Activated T-helper 2 cell treated with anti-CD3 and anti-CD28 coated beads, Interferon-gamma antibody, Interleukin-2, Interleukin-4, amounts not matched to agents 10 μg/mL and 5 μg/mL and 100 μg/mL, durations not matched to agents 14 hours and 24 hours and 36 hours (primary cell): ENCODE data around the gene ITPR2. TPM values are rescaled to one million over a fixed set of nuclear protein-coding genes. Genes with fewer than 3 reads are reported as not detected.
A peak's percentile ranks its signal among the peaks of the same experiment; 100 is the strongest.

Experiments
- DNase-seq: peaks from one replicate; pipeline ENCODE4 v3.0.0; 2021; ENCODE audit warnings: low spot score
- H3K27ac Mint-ChIP-seq: one replicate; pipeline ENCODE4 v1.8.0; 2021; ENCODE audit warnings: mixed read lengths
- H3K27me3 Mint-ChIP-seq: one replicate; pipeline ENCODE4 v1.8.0; 2021; ENCODE audit warnings: low read depth, mixed read lengths
- H3K36me3 Mint-ChIP-seq: one replicate; pipeline ENCODE4 v1.8.0; 2021; ENCODE audit warnings: low read depth, mixed read lengths
- H3K4me1 Mint-ChIP-seq: one replicate; pipeline ENCODE4 v1.8.0; 2021; ENCODE audit warnings: low read depth, mixed read lengths
- H3K4me3 Mint-ChIP-seq: one replicate; pipeline ENCODE4 v1.8.0; 2021; ENCODE audit warnings: low read depth, mild to moderate bottlenecking, moderate library complexity, mixed read lengths
- H3K9me3 Mint-ChIP-seq: one replicate; pipeline ENCODE4 v1.8.0; 2021; ENCODE audit warnings: mixed read lengths
- intact Hi-C: fragments of 100-400 bp; cut with micrococcal nuclease; formaldehyde crosslinking; loops from one replicate; pipeline ENCODE4 v1.15.1; 2023
- total RNA-seq: library from RNA; stranded (reverse); gene quantifications from 2 replicates; pipeline ENCODE4 v1.2.3, GENCODE V29; 2022

Gene ITPR2
- total RNA-seq, 1 donor from 2014 or later, result 49.3 TPM

DNA sequence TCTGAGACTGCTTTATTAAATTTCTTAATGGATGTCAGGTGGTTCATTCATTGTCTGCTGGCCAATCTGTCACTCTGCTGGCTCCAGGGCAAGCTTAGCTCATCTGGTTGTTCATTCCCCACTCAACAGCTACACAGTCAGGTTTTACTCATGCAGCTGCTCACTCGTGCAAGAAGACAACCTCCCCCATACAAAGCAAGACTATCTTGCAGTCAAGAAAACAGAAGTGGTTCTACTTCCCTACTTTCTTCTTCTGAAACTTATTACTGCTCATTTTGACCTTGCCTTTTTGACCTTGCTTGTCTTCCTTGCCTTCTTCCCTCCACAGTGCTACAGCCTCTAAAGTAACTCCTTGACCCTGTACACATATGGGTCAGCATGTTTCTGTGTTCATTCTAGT, 359.7 kb downstream of the ITPR2 start:
- no peak overlapping the region for H3K27ac Mint-ChIP-seq

DNA sequence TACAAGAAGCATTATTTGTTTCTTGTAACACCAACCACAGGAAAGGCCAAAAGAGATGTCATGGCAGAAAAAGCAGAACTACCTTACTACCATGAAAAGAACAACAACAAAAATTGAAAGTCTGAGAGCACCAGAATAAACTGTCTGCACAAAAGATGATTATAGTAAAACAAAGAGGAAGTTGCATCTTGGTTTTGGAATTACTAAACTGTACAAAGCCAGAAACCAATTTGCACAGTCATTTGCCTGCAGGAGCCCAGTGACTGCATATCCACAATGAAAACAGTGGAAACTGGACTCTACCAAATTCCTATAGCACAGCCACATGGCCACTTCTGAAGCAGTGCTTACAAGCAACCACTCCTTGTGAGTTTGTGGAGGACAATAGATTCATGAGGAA, 361.4 kb downstream of the ITPR2 start:
- DNase-seq, result no peak
- peak overlapping the region; percentile 54 for H3K27ac Mint-ChIP-seq
- H3K36me3 Mint-ChIP-seq, result peaks cover 38% of the 10 kb centered on the region
- H3K4me1 Mint-ChIP-seq, result peaks cover 25% of the 10 kb centered on the region
- no peak overlapping the region for H3K4me3 Mint-ChIP-seq
- intact Hi-C loops, result no loop called here
- H3K27me3 Mint-ChIP-seq, result no peaks in the 10 kb centered on the region
- H3K9me3 Mint-ChIP-seq, result no peaks in the 10 kb centered on the region

More for the DNA sequence above, 359.7 kb downstream of the ITPR2 start:
- no peaks in the 10 kb centered on the region for H3K27me3 Mint-ChIP-seq
- no peaks in the 10 kb centered on the region for H3K9me3 Mint-ChIP-seq
- intact Hi-C loops, result no loop called here
- no peak overlapping the region for H3K4me3 Mint-ChIP-seq
- peaks cover 42% of the 10 kb centered on the region for H3K36me3 Mint-ChIP-seq
- peaks cover 25% of the 10 kb centered on the region for H3K4me1 Mint-ChIP-seq
- no peak for DNase-seq

DNA sequence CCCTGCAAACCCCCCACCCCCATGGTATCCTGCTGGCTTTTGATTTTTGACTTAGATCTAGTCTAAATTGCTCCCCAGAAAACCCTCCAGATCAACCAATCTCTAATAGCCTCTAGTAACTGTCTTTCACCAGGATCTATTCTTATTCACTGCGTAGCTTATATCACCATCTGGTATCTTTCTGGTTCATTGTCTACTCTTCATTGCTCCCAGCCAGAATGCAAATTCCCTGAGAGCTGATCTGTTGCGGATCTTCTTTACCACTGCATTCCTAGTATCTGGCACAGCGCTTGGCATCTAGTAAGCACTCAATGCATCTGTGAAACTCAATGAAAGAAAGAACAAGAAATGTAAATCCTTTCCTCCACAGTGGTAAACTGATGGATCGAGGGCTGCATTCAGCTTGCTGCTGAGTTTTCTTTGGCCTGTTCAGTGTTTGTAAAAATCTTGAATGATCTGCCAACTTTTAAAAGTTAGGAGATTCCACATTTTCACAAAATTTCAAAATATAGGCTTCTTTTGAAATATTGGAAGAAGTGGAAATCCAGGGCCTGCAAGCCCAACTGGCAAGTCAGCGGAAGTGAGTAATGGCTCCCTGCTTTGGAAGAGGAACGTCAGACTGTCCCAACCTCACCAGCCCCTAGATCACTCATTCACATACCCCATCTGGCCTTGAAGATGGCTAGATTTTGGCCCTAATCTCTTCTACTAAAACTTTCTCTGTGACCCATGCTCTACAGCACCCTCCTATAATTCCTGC, 363.4 kb downstream of the ITPR2 start:
- Mint-ChIP-seq H3K36me3 (peaks cover 23% of the 10 kb centered on the region), H3K4me1 (peaks cover 25% of the 10 kb centered on the region)

DNA sequence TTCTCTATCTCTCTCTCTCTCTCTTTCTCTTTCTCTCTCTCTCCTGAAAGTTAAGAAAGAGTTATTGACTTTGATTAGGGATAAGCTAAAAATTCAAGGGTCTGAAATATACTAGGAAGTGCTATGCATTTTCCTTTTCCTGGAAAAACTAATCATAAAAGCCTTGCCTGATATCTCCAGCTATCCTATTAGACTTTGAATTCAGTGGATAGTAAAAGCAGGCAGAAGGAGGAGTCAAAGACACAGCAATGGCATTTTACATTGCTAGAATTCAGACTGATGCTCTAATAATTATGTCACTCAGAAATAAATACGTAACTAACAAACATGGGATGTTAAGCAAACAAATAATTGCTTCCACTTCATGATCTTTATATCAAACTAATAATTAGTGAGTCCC, 365.6 kb downstream of the ITPR2 start:
- Mint-ChIP-seq H3K27ac (no peak overlapping the region), H3K9me3 (no peaks in the 10 kb centered on the region), H3K4me3 (no peak overlapping the region), H3K4me1 (peaks cover 14% of the 10 kb centered on the region), H3K36me3 (peaks cover 8% of the 10 kb centered on the region), H3K27me3 (no peaks in the 10 kb centered on the region)
- intact Hi-C loops, result no loop called here
- DNase-seq, result no peak

More for the DNA sequence above, 363.4 kb downstream of the ITPR2 start:
- no peaks in the 10 kb centered on the region for H3K9me3 Mint-ChIP-seq
- DNase-seq, result no peak
- H3K27me3 Mint-ChIP-seq, result no peaks in the 10 kb centered on the region
- no peak overlapping the region for H3K4me3 Mint-ChIP-seq
- intact Hi-C loops, result no loop called here
- no peak overlapping the region for H3K27ac Mint-ChIP-seq

DNA sequence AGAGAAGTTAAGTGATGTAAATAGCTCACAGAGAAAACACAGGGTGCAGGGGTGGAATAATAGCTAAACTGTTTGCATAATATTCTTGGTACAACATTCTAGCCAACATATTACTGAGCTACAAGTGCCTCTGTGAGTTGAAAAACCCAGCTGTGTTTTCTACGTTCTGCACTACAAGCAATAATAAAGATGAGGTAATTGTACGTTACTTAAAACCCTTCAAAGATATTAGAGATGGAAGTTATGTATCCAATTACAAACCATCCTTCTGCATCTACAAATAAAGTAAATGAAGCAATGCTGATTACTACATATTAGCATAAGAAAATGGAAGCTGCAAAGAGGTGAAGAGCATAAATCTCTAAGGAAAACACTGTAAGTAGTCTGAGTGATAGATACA, 366.3 kb downstream of the ITPR2 start:
- H3K9me3 Mint-ChIP-seq, result no peaks in the 10 kb centered on the region
- no peak for DNase-seq
- no peaks in the 10 kb centered on the region for H3K27me3 Mint-ChIP-seq
- no peak overlapping the region for H3K4me3 Mint-ChIP-seq
- H3K36me3 Mint-ChIP-seq, result peaks cover 6% of the 10 kb centered on the region
- peaks cover 9% of the 10 kb centered on the region for H3K4me1 Mint-ChIP-seq
- intact Hi-C loops, result no loop called here
- H3K27ac Mint-ChIP-seq, result no peak overlapping the region

DNA sequence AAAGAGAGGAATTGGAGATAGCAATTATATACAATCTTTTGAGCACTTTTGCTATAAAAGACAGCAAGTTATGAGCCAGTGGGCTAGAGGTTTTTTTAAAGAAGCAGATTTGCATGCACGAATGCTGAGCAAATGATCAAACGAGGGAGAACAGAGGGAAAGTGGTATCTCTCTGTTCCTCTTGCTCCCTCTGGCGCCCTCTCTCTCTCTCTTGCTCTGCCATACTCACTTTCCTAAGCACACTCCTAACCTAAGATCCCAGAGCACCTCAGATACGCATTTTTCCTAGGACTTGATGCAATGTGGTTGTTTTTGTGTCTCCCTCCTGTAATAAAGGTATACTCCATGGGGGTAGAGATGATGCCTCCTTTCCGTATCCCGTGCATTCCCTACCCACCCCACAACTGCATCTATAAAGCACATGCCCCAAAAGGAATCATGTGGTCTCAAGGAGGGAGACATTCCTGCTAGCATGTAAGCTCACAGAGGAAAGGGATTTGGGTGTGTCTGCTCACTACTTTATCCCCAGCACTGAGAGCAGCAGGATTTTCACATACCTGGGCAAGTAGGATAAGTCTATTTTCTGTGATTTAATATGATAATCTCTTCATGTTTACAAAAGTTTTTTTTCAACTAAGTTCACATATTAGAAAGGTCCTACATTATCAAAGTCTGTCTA, 367.4 kb downstream of the ITPR2 start:
- H3K4me3 Mint-ChIP-seq, result no peak overlapping the region
- no peaks in the 10 kb centered on the region for H3K4me1 Mint-ChIP-seq
- intact Hi-C loops, result no loop called here
- H3K36me3 Mint-ChIP-seq, result peaks cover 6% of the 10 kb centered on the region
- H3K27ac Mint-ChIP-seq, result no peak overlapping the region
- H3K9me3 Mint-ChIP-seq, result no peaks in the 10 kb centered on the region
- DNase-seq, result no peak
- H3K27me3 Mint-ChIP-seq, result no peaks in the 10 kb centered on the region

DNA sequence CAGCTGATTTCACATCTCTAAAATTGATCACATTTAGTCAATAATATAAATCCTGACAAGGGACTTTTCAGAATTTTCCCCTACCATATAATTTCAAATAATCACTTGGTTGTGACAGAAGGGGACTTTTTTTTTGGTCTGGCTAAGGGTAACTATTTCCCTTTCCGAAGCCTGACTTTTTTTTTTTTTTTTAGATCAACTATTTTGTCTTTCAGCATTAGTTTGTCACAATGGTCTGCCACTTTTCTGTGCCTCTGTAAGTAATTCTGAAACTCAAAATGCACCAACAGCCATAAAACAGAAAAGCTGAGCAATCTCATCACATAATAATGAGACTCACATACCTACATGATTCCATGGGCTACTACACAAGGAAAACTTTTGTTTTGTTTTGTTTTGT, 371.2 kb downstream of the ITPR2 start:
- no peaks in the 10 kb centered on the region for H3K4me1 Mint-ChIP-seq
- no peaks in the 10 kb centered on the region for H3K9me3 Mint-ChIP-seq
- H3K27me3 Mint-ChIP-seq, result no peaks in the 10 kb centered on the region
- H3K36me3 Mint-ChIP-seq, result peaks cover 7% of the 10 kb centered on the region
- DNase-seq, result no peak
- no peak overlapping the region for H3K4me3 Mint-ChIP-seq
- H3K27ac Mint-ChIP-seq, result no peak overlapping the region
- intact Hi-C loops, result no loop called here

DNA sequence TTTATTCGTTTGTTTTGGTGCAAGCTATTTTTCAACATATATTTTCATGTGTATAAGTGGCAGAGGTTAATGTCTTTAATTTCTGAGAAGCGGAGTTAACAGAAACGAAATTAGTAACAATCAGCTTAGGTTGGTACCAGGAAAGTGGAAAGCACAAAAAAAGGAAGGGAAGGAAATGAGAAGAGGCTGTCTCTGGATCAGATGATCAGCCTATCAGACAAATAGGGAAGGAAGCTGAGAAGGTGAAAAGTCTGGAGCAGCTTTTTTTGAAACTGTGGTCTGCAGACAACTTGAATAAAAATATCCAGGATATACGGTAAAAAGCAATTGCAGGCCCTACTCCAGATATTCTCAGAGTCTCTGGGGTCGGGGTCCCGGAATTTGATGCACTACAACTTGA, 372.6 kb downstream of the ITPR2 start:
- no peak overlapping the region for H3K27ac Mint-ChIP-seq

DNA sequence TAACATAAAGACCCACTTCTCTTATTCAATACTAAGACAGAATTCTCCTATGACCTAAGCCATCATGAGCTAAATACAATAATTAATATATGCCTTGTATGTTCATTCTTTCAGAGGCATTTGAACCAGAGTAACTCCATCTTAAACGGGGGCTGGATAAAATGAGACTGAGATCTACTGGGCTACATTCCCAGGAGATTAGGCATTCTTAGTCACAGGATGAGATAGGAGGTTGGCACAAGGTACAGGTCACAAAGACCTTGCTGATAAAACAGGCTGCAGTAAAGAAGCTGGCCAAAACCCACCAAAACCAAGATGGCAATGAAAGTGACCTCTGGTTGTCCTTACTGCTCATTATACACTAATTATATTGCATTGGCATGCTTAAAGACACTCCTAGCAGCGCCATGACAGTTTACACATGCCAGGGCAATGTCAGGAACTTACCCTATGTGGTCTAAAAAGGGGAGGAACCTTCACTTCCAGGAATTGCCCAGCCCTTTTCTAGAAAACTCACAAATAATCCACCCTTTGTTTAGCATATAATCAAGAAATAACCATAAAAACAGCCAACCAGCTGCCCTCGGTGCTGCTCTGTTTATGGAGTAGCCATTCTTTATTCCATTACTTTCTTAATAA, 376.9 kb downstream of the ITPR2 start:
- peaks cover 6% of the 10 kb centered on the region for H3K4me1 Mint-ChIP-seq
- no peak overlapping the region for H3K27ac Mint-ChIP-seq
- no peak for DNase-seq
- intact Hi-C loops, result no loop called here
- no peaks in the 10 kb centered on the region for H3K27me3 Mint-ChIP-seq
- peaks cover 17% of the 10 kb centered on the region for H3K36me3 Mint-ChIP-seq
- no peak overlapping the region for H3K4me3 Mint-ChIP-seq
- no peaks in the 10 kb centered on the region for H3K9me3 Mint-ChIP-seq

More for the DNA sequence above, 372.6 kb downstream of the ITPR2 start:
- no peaks in the 10 kb centered on the region for H3K27me3 Mint-ChIP-seq
- H3K4me1 Mint-ChIP-seq, result peaks cover 4% of the 10 kb centered on the region
- H3K4me3 Mint-ChIP-seq, result no peak overlapping the region
- intact Hi-C loops, result no loop called here
- H3K9me3 Mint-ChIP-seq, result no peaks in the 10 kb centered on the region
- no peak for DNase-seq
- peaks cover 7% of the 10 kb centered on the region for H3K36me3 Mint-ChIP-seq

DNA sequence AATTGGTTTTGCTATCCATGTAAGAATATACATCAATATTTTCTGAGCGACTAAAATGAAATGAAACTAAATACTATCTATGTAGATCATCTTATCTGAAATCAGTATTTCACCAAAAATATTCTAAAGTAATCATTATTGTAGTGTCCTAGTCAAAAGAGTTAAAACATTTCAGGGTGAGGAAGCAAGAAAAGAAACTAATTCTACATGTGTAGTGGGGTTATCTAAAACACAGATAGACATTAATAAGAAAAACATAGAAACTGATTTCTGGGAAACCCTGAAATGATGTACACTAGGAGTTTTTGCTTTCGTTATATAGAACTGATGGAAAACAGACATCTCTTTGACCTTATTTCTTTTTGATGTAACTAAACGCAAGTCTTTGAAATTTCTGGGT, 379.7 kb downstream of the ITPR2 start:
- Mint-ChIP-seq H3K27me3 (no peaks in the 10 kb centered on the region), H3K4me1 (peaks cover 6% of the 10 kb centered on the region), H3K36me3 (peaks cover 17% of the 10 kb centered on the region), H3K27ac (no peak overlapping the region), H3K4me3 (no peak overlapping the region), H3K9me3 (no peaks in the 10 kb centered on the region)
- DNase-seq, result no peak
- intact Hi-C loops, result no loop called here

DNA sequence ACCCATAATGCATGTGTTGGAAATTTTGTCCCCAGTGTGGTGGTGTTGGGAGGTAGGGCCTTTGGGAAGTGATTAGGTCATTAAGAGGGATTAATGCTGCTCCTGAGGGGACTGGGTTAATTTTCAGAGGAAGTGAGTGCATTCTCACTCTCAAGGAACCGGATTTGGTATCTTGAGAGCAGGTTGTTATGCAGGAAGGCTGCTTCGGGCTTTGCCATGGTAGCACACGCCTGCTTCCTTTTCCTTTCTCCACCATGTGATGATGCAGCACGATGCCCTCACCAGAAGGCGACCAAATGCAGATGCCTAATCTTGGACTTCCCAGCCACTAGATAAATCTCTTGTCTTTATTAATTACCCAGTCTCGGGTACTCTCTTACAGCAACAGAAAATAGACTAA, 380.5 kb downstream of the ITPR2 start:
- no peaks in the 10 kb centered on the region for H3K9me3 Mint-ChIP-seq
- H3K27ac Mint-ChIP-seq, result no peak overlapping the region
- peaks cover 17% of the 10 kb centered on the region for H3K36me3 Mint-ChIP-seq
- H3K4me1 Mint-ChIP-seq, result peaks cover 6% of the 10 kb centered on the region
- H3K4me3 Mint-ChIP-seq, result no peak overlapping the region
- intact Hi-C loops, result no loop called here
- no peak for DNase-seq
- no peaks in the 10 kb centered on the region for H3K27me3 Mint-ChIP-seq

DNA sequence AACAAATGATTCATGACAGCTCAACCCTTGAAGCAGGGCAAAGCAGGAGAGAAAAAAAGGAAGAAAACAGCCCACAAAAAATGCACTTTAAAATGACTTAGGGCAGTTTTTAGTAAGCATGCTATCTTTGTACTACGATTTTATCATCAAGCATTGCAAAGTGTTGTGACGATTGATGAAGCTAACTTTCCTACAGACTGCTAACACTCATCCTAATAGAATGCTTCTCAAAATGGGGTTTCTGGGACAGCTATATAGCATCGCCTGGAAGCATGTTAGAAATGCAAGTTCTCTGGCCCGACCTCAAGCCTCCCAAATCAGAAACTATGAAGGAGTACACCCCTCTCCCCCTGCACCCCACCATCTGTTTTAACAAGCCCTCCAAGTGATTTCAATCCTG, 381.2 kb downstream of the ITPR2 start:
- H3K27me3 Mint-ChIP-seq, result no peaks in the 10 kb centered on the region
- peaks cover 6% of the 10 kb centered on the region for H3K4me1 Mint-ChIP-seq
- no peak for DNase-seq
- H3K9me3 Mint-ChIP-seq, result no peaks in the 10 kb centered on the region
- intact Hi-C loops, result no loop called here
- H3K36me3 Mint-ChIP-seq, result peaks cover 10% of the 10 kb centered on the region
- no peak overlapping the region for H3K4me3 Mint-ChIP-seq
- H3K27ac Mint-ChIP-seq, result no peak overlapping the region

DNA sequence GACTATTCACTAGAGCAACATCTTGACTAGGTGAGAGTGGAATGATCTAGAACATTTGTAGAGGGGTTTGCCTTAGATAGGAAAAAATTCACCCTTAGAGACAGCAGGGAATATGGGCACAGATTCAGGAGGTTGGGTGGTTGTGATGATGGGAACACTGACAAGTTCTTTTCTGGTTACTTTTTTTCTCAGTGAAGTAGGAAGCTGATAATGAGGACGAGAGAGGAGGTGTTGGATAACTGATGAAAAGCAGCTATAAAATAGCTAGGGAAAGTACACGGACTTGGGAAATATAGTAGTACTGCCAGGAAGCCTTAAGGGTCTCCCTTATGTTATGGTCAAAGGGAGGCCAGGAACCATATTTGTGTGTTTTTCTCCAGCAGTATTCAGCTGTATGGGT, 387.1 kb downstream of the ITPR2 start:
- DNase-seq, result no peak
- Mint-ChIP-seq H3K4me3 (no peak overlapping the region), H3K27me3 (no peaks in the 10 kb centered on the region), H3K4me1 (no peaks in the 10 kb centered on the region), H3K9me3 (no peaks in the 10 kb centered on the region), H3K27ac (no peak overlapping the region), H3K36me3 (peaks cover 6% of the 10 kb centered on the region)
- intact Hi-C loops, result no loop called here
